HG02588 (cell line): ENCODE measurements around the gene TRAM1L1.

ENCODE experiments used
- ATAC-seq: cut with Tn5 transposase; IDR thresholded peaks from one replicate; pipeline ENCODE4 v1.9.1; 2021; ENCODE audit warnings: mild to moderate bottlenecking, moderate library complexity; ENCODE audit not compliant: unreplicated experiment

The TRAM1L1 gene

DNA sequence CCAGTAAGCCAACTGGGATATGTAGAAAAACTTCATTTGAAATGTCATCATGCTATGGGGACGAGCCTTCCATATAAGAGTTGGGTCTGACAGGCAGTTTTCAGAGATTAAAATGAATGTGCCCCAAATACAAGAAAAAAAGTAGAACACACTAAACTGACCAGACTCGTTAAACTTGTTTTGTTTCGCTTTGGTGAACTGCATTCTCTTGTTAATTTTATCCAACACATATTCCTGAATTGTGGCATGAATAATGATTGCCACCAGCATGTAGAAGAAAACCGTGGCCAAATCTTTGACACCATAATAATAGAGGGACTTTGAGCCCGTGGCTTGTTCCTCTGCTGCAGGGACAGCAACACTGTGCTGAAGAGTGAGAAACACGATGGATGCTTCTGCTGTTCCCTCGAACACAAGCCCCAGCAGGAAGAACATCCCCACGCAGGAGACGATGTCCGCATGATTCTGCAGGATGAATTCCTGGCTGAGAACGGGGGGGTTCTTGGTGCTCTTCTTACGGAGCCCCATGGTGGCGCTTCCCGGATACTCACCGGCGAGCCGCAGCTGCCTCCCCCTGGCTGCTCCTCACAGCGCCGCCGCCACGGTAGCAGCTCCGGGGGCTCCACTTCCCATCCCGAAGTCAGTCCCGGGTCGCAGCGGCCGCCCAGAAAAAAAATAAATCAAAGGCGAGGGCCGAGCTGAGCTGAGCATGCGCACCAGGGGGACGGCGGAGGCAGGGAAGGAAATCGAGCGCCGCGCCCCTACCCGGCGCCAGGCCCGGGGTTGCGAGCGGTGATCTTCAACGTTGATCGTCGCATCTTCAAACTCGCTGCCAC, at the start of gene TRAM1L1:
TRAM1L1 (minus strand) TSS at position 711 of the 836 bp plus-strand sequence; CDS start at position 528, 183 bp downstream.
- ATAC-seq = no peak

DNA sequence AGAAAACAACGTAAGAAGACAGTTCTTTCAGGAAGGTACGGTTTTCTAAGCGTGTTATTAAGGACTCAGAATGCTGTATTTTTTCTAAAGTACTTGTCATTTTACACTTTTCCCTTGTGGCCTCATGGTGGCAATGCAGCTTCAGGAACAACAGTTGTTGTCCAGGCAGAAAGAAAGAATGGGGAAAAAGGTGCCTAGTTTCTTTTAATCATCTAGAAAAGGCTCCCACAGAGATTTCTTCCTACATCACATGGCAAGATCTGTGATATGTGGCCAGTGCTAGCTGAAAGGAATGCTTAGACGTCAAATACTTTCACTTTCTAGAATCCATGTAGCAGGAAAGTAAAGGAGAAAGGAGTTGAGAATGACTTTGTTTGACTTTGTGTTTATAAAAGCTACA, 49.0 kb upstream of the TRAM1L1 start:
- no peak for ATAC-seq

DNA sequence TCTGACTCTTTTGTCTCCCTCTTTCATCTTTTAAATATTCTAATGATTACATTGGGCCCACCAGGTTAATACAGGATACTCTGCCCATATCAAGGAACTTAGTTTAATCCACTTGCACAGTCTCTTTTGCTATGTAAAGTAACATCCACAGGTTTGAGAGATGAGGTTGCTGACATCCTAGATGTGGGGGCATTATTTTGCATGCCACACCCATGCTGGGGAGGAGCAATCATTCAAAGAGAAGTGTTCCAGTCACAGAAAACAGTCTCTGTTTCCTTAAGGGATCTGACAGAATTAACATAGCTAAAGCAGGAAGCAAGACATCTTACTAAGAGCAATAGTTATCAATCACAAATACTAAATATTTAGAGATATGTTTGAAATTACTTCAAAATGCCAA, 11.5 kb upstream of the TRAM1L1 start:
- ATAC-seq = no peak

DNA sequence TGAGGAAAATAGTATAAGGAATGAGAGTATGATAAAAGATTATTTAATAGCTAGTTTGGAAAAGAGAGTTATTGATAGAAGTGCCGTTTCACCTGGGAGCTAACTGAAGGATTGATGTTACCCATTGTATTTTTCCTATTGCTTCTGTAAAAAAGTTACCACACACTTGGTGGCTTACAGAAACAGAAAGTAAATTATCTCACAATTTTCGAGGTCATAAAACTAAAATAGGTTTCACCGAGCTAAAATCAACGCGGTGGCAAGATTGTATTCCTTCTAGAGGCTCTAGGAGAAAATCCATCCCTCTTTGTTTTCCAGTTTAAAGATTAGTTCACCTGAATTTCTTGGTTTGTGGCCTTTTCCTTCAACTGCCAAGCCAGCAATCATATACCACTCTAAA, 11.1 kb upstream of the TRAM1L1 start:
- ATAC-seq = no peak

DNA sequence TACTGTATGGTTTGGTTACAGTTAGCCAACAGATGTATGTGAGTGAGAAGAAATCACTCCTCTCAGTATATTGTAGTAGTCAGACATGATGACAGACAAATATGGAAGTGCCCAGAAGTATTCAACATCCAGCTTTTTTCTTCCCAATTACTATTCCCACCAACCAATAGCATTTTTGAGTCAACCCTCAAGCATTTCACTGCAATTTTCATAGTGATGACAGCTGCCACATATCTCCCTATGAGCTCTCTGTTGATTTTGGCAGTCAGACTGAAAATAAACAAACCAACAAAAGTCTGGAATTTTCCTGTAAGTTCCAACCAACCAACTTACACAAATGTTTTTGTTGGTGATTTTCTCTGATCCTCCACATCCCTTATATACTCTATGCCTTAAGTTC, 8.2 kb upstream of the TRAM1L1 start:
- no peak for ATAC-seq

DNA sequence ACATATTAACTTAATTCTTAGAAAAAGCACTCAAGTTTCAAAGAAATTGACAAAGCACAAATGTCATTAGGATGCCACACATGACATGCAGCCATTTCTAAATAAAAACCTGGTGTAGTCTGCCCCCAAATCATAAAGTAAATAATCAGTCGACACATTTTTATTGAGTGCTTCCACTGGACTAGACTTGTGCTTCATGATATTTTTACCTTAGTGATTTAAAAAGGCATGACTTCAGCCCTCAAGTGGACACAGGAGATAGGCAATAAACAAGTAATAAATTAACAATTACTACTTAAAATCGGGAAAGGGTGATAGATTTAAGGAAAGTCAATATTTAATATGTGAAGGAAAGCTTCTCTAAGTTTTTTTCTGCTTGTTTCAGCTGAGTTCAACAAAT, 7.6 kb downstream of the TRAM1L1 start:
- ATAC-seq = no peak

DNA sequence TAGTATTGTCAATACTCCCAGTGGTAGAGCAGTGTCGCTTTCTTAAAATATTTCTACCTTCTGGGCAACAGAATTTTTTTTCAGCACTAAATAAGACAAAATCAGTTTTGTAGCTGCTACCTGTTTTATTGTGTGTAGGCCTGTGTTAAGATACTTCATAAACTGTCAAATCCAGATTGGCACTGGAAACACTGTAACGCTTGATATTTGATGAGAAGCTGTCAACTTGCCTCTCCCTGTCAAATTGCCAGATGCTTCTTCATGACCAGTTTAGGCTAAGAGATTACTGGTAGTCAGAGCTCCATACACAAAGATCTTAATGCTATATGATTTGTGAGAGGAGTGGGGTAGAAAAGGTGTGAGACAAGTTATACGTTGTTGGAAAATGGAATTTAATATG, 17.3 kb downstream of the TRAM1L1 start:
- no peak for ATAC-seq

DNA sequence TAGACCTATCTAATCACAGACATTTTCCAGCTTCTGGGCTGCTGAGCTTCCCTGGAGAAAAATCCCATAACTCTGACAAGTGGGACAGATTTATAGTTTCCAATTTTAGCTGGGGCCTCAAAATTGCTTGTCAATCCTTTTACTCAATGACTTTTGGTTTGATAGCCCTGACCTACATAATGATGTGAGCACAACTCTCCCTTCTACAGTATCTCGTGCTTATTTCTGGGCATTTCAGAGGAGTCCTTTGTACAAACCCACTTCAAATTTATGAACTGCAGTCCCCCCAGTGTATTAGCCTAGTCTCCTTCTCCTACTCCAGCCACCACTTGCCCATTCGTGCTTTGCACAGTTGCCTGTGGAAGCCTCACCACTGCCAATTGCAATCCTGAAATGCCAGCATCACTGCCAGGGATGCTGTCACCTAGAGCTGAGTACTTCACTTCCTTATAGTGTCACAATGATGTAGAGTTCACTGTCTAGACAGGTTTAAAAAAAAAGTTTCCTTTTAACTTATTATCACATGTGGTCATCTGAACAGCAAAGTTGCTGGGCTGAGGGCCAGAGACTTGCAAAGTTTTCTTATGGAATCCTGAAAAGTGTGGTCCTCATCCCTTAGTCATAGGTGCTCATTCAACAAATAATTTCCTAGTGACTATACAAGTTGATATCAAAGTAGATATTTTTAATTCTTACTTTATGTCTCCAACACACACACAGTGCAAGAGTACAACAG, 21.2 kb downstream of the TRAM1L1 start:
- no peak for ATAC-seq

DNA sequence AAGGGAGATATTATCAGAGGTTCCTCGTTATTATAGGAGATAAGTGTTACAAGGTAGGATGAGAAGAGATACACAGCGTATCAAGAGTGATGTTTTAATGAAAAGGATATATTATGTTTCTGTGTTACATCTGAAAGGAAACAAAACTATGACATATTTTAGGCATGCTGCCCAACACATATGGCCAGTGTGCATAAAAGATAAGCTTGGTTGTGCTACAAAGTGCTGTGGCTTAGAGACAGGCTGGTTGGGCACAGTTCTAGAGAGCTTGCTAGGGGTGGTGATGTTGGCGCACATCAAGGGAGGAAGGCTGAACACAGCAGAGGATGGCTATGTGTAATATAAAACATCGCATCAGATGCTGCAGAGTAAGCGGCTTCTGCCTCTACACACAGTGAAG, 42.4 kb downstream of the TRAM1L1 start:
- ATAC-seq = no peak
